HG03025 (cell line): ENCODE data around the gene PLEKHA4.
A peak's percentile ranks its signal among the peaks of the same experiment; 100 is the strongest.
"Not testable (repeated sequence)": the region's sequence is repeated elsewhere in the genome, so short reads cannot be mapped to it uniquely, and the experiment has no call there.

Experiments used
- ATAC-seq: cut with Tn5 transposase; IDR thresholded peaks from one replicate; pipeline ENCODE4 v1.9.1; 2021; ENCODE audit warnings: mild to moderate bottlenecking, moderate library complexity; ENCODE audit not compliant: unreplicated experiment, low FRiP score

Gene PLEKHA4

DNA sequence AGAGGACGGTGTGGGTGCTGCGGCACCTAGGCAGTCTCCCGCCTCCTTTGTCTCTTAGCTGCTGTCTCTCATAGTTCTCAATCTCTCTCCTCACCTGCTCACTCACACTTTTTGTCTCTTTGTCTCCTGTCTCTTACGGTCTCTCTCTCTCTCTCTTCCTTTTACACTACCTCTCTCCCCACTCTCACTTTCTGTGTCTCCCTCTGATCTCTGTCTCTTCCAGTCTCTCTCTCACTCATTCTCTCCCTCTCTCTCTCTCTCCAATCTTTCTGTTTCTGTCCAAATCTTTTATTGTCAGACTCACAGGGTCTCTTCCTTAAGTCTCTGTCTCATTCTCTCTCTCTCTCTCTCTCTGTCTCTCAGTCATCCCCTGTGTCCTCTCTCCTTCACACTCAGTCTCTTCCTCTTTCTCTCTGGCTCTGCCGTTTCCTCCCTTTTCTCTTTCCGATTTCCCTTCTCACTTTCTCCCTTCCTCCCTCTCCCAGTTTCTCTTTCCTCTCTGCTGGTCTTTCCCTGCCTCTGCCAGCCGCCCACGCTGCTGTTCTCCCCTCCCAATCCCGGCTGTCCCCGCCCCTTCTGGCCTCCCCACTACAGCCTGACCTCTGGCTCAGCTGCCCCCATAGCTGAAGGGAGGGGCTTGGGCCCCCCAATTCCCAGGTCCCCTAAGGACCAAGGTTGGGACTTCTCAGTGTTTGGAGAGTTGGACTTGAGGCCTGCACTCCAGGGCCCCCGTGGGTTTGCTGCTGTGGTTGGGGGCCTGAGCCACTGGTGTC, at the start of gene PLEKHA4:
PLEKHA4 (minus strand) TSS at position 504 of the 773 bp plus-strand sequence. CDS start 997 bp downstream, outside the sequence.
- no peak for ATAC-seq

DNA sequence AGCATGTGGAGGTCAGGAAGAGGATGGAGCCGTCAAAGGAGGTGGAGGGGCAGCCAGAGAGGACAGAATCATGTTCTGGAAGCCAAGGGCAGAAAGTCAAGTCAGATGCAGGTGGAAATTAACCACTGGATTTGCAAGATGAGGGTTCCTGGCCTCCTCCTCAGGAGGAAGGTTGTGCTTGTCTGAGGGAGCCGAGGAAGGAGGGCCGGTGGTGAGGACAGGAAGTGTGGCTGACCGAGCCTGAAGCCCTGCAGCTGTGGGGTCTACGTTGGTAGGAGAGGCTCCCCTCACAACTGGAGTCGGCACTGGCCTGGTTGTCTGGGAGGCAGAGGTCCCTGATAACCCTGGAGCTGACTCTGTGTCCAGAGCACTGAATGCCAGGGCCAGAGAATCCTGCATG, 49.7 kb upstream of the PLEKHA4 start:
- no peak for ATAC-seq

GRCh38 chr19:48915757-48916156, 47.3 kb upstream of the PLEKHA4 start:
- ATAC-seq, result no peak

DNA sequence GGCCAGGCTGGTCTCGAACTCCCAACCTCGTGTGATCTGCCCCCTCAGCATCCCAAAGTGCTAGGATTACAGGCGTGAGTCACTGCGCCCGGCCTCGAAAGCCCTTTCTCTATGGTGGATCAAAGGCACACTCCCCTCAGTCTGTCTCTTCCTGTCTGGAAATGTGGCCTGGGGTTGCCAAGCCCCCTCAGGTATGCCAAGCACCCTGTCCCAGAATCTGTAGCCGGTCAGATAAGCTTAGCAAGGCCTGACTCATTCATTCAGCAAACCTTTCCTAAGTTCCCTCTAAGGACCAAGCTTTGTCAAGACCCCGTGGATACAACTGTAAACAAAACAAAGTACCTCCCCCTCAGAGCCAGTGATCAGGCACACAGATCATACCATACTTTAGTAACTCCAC, 45.8 kb upstream of the PLEKHA4 start:
- no peak for ATAC-seq

DNA sequence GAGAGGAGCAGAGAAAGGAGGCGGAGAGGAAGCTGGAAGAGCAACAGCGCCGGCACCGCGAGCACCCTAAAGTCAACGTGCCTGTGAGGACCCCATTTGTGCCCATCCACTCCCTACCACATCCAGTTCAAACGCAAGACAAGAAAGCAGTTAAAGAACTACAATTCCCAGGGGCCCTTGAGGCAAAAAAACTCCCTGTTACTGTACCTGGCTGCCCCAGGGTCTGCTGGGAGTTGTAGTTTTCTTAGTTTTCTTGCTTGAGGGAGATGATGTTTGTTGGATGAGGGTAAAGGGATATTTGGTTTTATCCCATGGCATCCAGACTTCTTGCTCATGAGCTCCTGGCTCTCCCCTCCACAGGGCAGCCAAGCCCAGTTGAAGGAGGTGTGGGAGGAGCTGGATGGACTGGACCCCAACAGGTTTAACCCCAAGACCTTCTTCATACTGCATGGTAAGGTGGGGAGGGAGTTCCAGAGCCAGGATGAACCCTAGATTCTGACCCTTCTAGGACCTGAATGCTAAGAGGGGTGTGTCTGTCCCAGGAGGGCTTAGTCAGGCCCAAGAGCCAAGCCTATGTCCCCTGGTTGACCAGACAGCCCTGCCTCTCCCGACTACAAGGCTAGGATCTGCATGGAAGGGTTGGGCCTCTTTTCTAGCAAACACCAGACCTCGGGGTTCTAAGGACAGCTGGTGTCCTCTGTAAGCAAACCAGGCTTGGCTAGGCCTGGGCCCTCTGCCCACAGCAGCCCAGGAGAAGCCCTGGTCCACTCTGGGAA, 44.9 kb upstream of the PLEKHA4 start:
- ATAC-seq, result no peak

GRCh38 chr19:48910803-48911202, 42.4 kb upstream of the PLEKHA4 start:
- ATAC-seq, result no peak

DNA sequence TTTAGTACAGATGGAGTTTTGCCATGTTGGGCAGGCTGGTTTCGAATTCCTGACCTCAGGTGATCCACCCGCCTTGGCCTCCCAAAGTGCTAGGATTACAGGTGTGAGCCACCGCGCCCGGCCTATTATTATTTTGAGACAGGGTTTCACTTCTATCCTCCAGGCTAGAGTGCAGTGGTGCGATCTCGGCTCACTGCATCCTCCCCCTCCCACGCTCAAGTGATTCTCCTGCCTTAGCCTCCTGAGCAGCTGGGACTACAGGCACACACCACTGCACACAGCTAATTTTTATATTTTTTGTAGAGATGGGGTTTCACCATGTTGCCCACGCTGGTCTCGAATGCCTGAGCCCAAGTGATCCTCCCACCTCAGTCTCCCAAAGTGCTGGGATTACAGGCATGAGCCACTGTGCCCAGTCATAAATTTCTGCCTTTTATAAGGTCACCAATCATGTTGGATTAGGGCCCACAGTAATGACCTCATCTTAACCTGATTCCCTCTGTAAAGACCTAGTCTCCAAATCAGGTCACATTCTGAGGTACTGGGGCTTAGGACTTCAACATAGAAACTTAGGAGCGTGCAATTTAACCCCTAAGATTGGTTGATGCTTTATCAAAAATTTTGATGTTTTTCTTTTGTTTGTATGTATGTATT, 41.1 kb upstream of the PLEKHA4 start:
- ATAC-seq, result not testable (repeated sequence)

- no peak for ATAC-seq
Observed at GRCh38 chr19:48907671-48908070, 39.3 kb upstream of the PLEKHA4 start.

- ATAC-seq, result no peak
Observed at GRCh38 chr19:48906324-48906723, 37.9 kb upstream of the PLEKHA4 start.

GRCh38 chr19:48905664-48906063, 37.2 kb upstream of the PLEKHA4 start:
- no peak for ATAC-seq

GRCh38 chr19:48903788-48904187, 35.4 kb upstream of the PLEKHA4 start:
- not testable (repeated sequence) for ATAC-seq

GRCh38 chr19:48902291-48902690, 33.9 kb upstream of the PLEKHA4 start:
- ATAC-seq, result not testable (repeated sequence)

- ATAC-seq, result no peak
Observed at GRCh38 chr19:48900477-48901406, 32.3 kb upstream of the PLEKHA4 start.

GRCh38 chr19:48899781-48900476, 31.5 kb upstream of the PLEKHA4 start, which contains the start of gene NUCB1:
NUCB1 (plus strand) TSS chr19:48900312; CDS start chr19:48900797, 485 bp downstream.
- peak; percentile 90 for ATAC-seq

DNA sequence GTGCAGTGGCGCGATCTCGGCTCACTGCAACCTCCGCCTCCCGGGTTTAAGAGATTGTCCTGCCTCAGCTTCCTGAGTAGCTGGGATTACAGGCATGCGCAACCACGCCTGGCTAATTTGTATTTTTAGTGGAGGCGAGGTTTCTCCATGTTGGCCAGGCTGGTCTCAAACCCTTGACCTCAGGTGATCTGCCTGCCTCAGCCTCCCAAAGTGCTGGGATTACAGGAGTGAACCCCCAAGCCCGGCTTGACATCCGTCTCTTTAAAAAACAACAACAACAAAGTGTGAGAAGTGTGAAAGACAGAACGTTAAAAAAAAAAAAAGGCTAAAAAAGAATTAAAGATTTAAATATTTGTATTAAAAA, 31.0 kb upstream of the PLEKHA4 start:
- ATAC-seq, result not testable (repeated sequence)

GRCh38 chr19:48897181-48897580, 28.8 kb upstream of the PLEKHA4 start:
- ATAC-seq, result no peak

- ATAC-seq, result no peak
Observed at GRCh38 chr19:48896191-48896720, 27.8 kb upstream of the PLEKHA4 start.

DNA sequence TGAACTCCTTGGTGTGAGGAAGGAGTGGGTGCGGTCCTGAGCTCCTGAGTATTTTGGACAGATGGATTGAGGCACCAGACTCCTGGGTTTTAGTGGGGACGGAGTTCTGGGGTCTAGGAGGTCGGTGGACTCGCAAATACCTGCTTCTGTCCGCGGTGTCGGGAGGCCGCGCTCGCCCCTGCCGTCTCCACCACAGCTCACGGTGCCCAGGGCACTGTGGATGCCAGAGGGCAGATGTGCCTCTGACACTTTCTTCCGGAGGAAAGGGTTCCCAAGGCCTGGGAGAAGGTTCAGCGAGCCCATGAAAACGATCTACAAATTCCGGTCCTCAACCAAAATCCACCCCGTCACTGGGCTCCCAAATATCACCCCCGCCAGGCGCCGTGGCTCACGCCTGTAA, 26.8 kb upstream of the PLEKHA4 start:
- ATAC-seq, result no peak

- no peak for ATAC-seq
Observed at GRCh38 chr19:48890551-48890950, 22.1 kb upstream of the PLEKHA4 start.
